Medulla oblongata (tissue), 1 donor: Measurements from ENCODE around the gene MLLT3.
A peak's percentile ranks its signal among the peaks of the same experiment; 100 is the strongest.
"Not testable (repeated sequence)": the region's sequence is repeated elsewhere in the genome, so short reads cannot be mapped to it uniquely, and the experiment has no call there.

Experiments used
- DNase-seq: peaks from one replicate; pipeline ENCODE4 v3.0.0-alpha.2; 2015; ENCODE audit errors: extremely low spot score

MLLT3 gene

GRCh38 chr9:20622330-20623020, at the start of gene MLLT3:
Gene MLLT3 (minus strand): TSS chr9:20622499.
- DNase-seq, result peak; percentile 96

- no peak for DNase-seq
These were observed 49.3 kb upstream of the MLLT3 start for GRCh38 chr9:20671635-20672034.

GRCh38 chr9:20670395-20670794, 48.1 kb upstream of the MLLT3 start:
- no peak for DNase-seq

- no peak for DNase-seq
These were observed 42.2 kb upstream of the MLLT3 start for GRCh38 chr9:20664501-20664900.

GRCh38 chr9:20663133-20663532, 40.8 kb upstream of the MLLT3 start:
- DNase-seq, result no peak

- DNase-seq, result no peak
These were observed 39.9 kb upstream of the MLLT3 start for GRCh38 chr9:20662156-20662555.

- DNase-seq, result no peak
These were observed 37.2 kb upstream of the MLLT3 start for GRCh38 chr9:20659474-20659967.

GRCh38 chr9:20658677-20659473, 36.6 kb upstream of the MLLT3 start:
- DNase-seq, result no peak

- not testable (repeated sequence) for DNase-seq
These were observed 36.0 kb upstream of the MLLT3 start for GRCh38 chr9:20658246-20658667.

- DNase-seq, result no peak
These were observed 29.6 kb upstream of the MLLT3 start for GRCh38 chr9:20651939-20652338.

- no peak for DNase-seq
These were observed 28.5 kb upstream of the MLLT3 start for GRCh38 chr9:20650750-20651299.

GRCh38 chr9:20650313-20650712, 28.0 kb upstream of the MLLT3 start:
- no peak for DNase-seq

GRCh38 chr9:20649381-20649780, 27.1 kb upstream of the MLLT3 start:
- DNase-seq, result no peak

GRCh38 chr9:20646656-20647055, 24.4 kb upstream of the MLLT3 start:
- DNase-seq, result no peak

GRCh38 chr9:20643660-20644059, 21.4 kb upstream of the MLLT3 start:
- no peak for DNase-seq

- DNase-seq, result no peak
These were observed 19.7 kb upstream of the MLLT3 start for GRCh38 chr9:20642045-20642444.

- peak; percentile 58 for DNase-seq
These were observed 18.3 kb upstream of the MLLT3 start for GRCh38 chr9:20640331-20641187.

- DNase-seq, result no peak
These were observed 14.7 kb upstream of the MLLT3 start for GRCh38 chr9:20636888-20637440.

- no peak for DNase-seq
These were observed 12.6 kb upstream of the MLLT3 start for GRCh38 chr9:20634895-20635294.

GRCh38 chr9:20632705-20633104, 10.4 kb upstream of the MLLT3 start:
- DNase-seq, result no peak

- no peak for DNase-seq
These were observed 8.1 kb upstream of the MLLT3 start for GRCh38 chr9:20630241-20630943.
